HG03135 (cell line): ENCODE data around the gene GBE1.

Experiments used
- ATAC-seq: cut with Tn5 transposase; IDR thresholded peaks from one replicate; pipeline ENCODE4 v1.9.1; 2021; ENCODE audit warnings: mild to moderate bottlenecking, moderate library complexity; ENCODE audit not compliant: unreplicated experiment

The GBE1 gene

GRCh38 chr3:81476692-81477091 lies 284.8 kb downstream of the GBE1 start:
- ATAC-seq: no peak

- ATAC-seq: no peak
Observed at GRCh38 chr3:81472600-81473362, 288.7 kb downstream of the GBE1 start.

- ATAC-seq: no peak
Observed at GRCh38 chr3:81470524-81471278, 290.7 kb downstream of the GBE1 start.

- ATAC-seq: no peak
Observed at GRCh38 chr3:81468391-81468790, 293.1 kb downstream of the GBE1 start.

- ATAC-seq: no peak
Observed at GRCh38 chr3:81466201-81466560, 295.3 kb downstream of the GBE1 start.

- no peak for ATAC-seq
Observed at GRCh38 chr3:81465510-81466200, 295.8 kb downstream of the GBE1 start.

GRCh38 chr3:81463781-81464180 lies 297.7 kb downstream of the GBE1 start:
- ATAC-seq: no peak

- no peak for ATAC-seq
Observed at GRCh38 chr3:81462921-81463320, 298.5 kb downstream of the GBE1 start.

GRCh38 chr3:81459733-81460132 lies 301.7 kb downstream of the GBE1 start:
- no peak for ATAC-seq

GRCh38 chr3:81452418-81452817 lies 309.0 kb downstream of the GBE1 start:
- ATAC-seq: no peak

- ATAC-seq: no peak
Observed at GRCh38 chr3:81451611-81452010, 309.8 kb downstream of the GBE1 start.

GRCh38 chr3:81451140-81451539 lies 310.3 kb downstream of the GBE1 start:
- ATAC-seq: no peak

GRCh38 chr3:81446806-81447205 lies 314.6 kb downstream of the GBE1 start:
- ATAC-seq: no peak

- no peak for ATAC-seq
Observed at GRCh38 chr3:81445712-81446111, 315.7 kb downstream of the GBE1 start.

GRCh38 chr3:81444817-81445460 lies 316.5 kb downstream of the GBE1 start:
- ATAC-seq: no peak

- no peak for ATAC-seq
Observed at GRCh38 chr3:81443958-81444357, 317.5 kb downstream of the GBE1 start.

- ATAC-seq: no peak
Observed at GRCh38 chr3:81443457-81443782, 318.0 kb downstream of the GBE1 start.

- ATAC-seq: no peak
Observed at GRCh38 chr3:81442758-81443456, 318.5 kb downstream of the GBE1 start.

- no peak for ATAC-seq
Observed at GRCh38 chr3:81440661-81441060, 320.8 kb downstream of the GBE1 start.
